Right lobe of liver (tissue), 6 donors: ENCODE results near the gene PELO. TPM values are rescaled to one million over a fixed set of nuclear protein-coding genes. Genes with fewer than 3 reads are reported as not detected.

ENCODE experiments used
- ATAC-seq, 4 donors: fragments of 200-7000 bp; cut with Tn5 transposase; one replicate each; pipeline ENCODE4 v1.9.1; 2020; ENCODE audit warnings: mild to moderate bottlenecking in 4 of 4, moderate library complexity in 4 of 4
- DNase-seq, 3 donors: peaks; one replicate each; pipeline ENCODE4 v3.0.0-alpha.2; 2020
- H3K27ac ChIP-seq, 3 donors: fragments of 200-600 bp; one replicate each; pipeline ENCODE4 v1.8.0; 2022
- H3K27me3 ChIP-seq, 2 donors: fragments of 200-600 bp; one replicate each; pipeline ENCODE4 v1.8.0; 2022
- H3K36me3 ChIP-seq, 4 donors: fragments of 200-600 bp; sonication (generic) in 1 of 4; one replicate each; pipeline versions ENCODE4 v1.5.1 to v1.8.0; 2017 to 2022; ENCODE audit warnings: control low read depth in 1 of 4
- H3K4me1 ChIP-seq, 4 donors: fragments of 200-600 bp; sonication (generic) in 1 of 4; one replicate each; pipeline versions ENCODE4 v1.5.1 to v1.8.0; 2017 to 2022; ENCODE audit warnings: control low read depth in 1 of 4
- H3K4me3 ChIP-seq, 3 donors: fragments of 200-600 bp; one replicate each; pipeline ENCODE4 v1.8.0; 2022
- H3K9me3 ChIP-seq, 4 donors: fragments of 200-600 bp; sonication (generic) in 1 of 4; one replicate each; pipeline versions ENCODE4 v1.5.1 to v1.8.0; 2017 to 2022; ENCODE audit warnings: control low read depth in 1 of 4
- POLR2A ChIP-seq: fragments of 450-650 bp; IDR thresholded peaks from one replicate; pipeline ENCODE4 v1.6.1; 2017; ENCODE audit warnings: antibody characterized with exemption, mild to moderate bottlenecking
- WGBS: methylation state at CpG from one replicate; pipeline ENCODE4 v1.1.6; 2018; ENCODE audit warnings: low coverage, low lambda C conversion rate; ENCODE audit not compliant: insufficient coverage; ENCODE audit errors: missing lambda C conversion rate; 5-methylcytosine and 5-hydroxymethylcytosine counted together
- intact Hi-C, 2 donors: fragments of 100-400 bp; cut with DNase I; formaldehyde crosslinking; loops; one replicate each; pipeline versions ENCODE4 v1.11.2 to v1.14.1; 2022
- total RNA-seq, 6 experiments: library from RNA; depleted of rRNA in 2 of 6; stranded (reverse); fragments of >200 nt in 2 of 6; fragmentation: NEBNext Ultra II Directional in 3 of 6; extraction: Animal tissue kit (Norgen Biotek cat#: 25700) in 3 of 6; gene quantifications; one replicate each; pipeline versions ENCODE4 v1.1.0 to v1.2.4, GENCODE V29; 2016 to 2023
- TF ChIP-seq, protein P1 (sequence below), 4 donors: fragments of 200-600 bp in 3 of 4; fragments of 450-650 bp in 1 of 4; IDR thresholded peaks; one replicate each; pipeline versions ENCODE4 v1.5.1 to v1.8.0; 2016 to 2022; ENCODE audit warnings: antibody characterized with exemption in 4 of 4, mild to moderate bottlenecking in 2 of 4
- donor health status: DM: no; HTN: yes; CAD: no.
- donor health status: DM: no; HTN: no; CAD: no.
- donor health status: DM: no; HTN: no; CAD: no.
- donor health status: DM: no; HTN: yes; CAD: no.
- donor health status: DM: no; HTN: yes; CAD: no.

The PELO gene
- total RNA-seq, 6 experiments from 2014 or later = 14.6 to 24.6 (median 17.6) TPM

DNA sequence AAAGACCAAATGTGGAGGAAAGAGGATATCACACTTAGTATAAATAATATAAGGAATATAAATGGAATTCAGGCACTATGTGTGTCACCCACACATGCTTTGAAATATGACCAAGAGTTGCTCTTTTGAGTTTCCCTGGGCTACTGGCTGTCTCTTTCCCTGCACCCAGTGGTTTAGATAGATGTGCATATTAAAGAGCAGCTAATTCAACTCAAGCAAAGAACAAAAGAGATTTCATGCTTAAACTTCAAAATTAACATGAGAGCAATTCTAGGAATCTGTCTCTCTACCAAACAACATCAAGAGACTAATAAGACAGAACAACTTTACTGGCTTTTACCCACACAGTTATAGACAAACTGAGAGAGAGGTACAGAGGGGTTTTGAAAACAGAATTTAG is 38.0 kb upstream of the PELO start:
- DNase-seq = no peak
- ATAC-seq = no peak
- H3K4me3 ChIP-seq = no peak overlapping the region

DNA sequence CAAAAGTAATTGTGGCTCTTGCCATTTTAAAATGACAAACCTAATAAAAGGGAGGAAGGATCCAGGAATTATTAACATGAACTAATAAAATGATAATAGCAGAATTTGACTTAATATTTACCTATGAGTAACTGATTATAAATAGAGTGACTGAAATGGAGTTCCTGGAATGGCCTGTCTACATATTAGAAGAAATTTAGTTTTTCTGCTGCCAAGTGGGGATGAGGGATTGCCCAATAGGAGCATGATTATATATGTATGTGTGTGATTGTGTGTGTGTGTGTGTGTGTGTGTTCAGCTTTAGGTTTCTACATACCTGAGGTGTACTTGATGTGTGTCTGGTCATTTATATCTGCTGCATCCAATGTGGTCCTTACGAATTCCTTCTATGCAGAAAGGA is 36.6 kb upstream of the PELO start:
- ATAC-seq (peak in 3 of 4 donors; percentile 34 to 82 (median 48)), DNase-seq (no peak)
- no peak for TF ChIP-seq POLR2A
- TF ChIP-seq, protein P1, sequence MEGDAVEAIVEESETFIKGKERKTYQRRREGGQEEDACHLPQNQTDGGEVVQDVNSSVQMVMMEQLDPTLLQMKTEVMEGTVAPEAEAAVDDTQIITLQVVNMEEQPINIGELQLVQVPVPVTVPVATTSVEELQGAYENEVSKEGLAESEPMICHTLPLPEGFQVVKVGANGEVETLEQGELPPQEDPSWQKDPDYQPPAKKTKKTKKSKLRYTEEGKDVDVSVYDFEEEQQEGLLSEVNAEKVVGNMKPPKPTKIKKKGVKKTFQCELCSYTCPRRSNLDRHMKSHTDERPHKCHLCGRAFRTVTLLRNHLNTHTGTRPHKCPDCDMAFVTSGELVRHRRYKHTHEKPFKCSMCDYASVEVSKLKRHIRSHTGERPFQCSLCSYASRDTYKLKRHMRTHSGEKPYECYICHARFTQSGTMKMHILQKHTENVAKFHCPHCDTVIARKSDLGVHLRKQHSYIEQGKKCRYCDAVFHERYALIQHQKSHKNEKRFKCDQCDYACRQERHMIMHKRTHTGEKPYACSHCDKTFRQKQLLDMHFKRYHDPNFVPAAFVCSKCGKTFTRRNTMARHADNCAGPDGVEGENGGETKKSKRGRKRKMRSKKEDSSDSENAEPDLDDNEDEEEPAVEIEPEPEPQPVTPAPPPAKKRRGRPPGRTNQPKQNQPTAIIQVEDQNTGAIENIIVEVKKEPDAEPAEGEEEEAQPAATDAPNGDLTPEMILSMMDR (IDR thresholded peaks at IDR 0.05) = no peak
- Histone ChIP-seq H3K27me3 (no peaks in the 10 kb centered on the region), H3K36me3 (no peaks in the 10 kb centered on the region), H3K4me1 (peaks cover 0 to 5% (median 0%) of the 10 kb centered on the region in 4 donors), H3K4me3 (no peak overlapping the region), H3K9me3 (no peaks in the 10 kb centered on the region), H3K27ac (no peak overlapping the region)
- 91% methylated on average over 1 of the region's 1 CpG for WGBS
- intact Hi-C loops = no loop called here

More for the DNA sequence above, 38.0 kb upstream of the PELO start:
- peaks cover 0 to 5% (median 0%) of the 10 kb centered on the region in 4 donors for H3K4me1 ChIP-seq
- H3K9me3 ChIP-seq = no peaks in the 10 kb centered on the region
- intact Hi-C loops = no loop called here
- H3K36me3 ChIP-seq = no peaks in the 10 kb centered on the region
- no peaks in the 10 kb centered on the region for H3K27me3 ChIP-seq
- no peak overlapping the region for H3K27ac ChIP-seq
- no peak for TF ChIP-seq POLR2A
- TF ChIP-seq, protein P1 (IDR thresholded peaks at IDR 0.05) = no peak

DNA sequence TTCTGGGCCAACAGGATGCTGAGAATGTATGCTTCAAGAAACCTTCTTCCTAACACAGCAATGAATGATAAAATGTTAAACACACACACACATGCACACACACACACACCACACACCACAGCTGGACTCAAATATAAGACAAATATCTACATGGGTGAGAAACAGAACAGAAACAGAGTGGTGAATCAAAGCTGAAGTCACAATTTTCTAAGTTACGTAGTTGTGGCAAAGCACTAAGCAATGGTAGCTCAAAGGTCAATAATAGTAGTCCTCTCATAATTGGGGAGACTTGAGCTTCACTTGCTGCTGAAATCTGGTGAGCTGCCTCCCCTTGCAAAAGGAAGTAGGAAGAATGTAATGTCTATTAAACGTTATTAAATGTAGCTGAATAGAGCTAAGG is 33.7 kb upstream of the PELO start:
- DNase-seq = no peak
- TF ChIP-seq, protein P1 (IDR thresholded peaks at IDR 0.05) = no peak
- no peak for TF ChIP-seq POLR2A
- WGBS = 61% methylated on average over 2 of the region's 2 CpGs
- Histone ChIP-seq H3K4me1 (peaks cover 0 to 5% (median 0%) of the 10 kb centered on the region in 4 donors), H3K27ac (no peak overlapping the region), H3K4me3 (no peak overlapping the region), H3K36me3 (no peaks in the 10 kb centered on the region), H3K27me3 (no peaks in the 10 kb centered on the region), H3K9me3 (no peaks in the 10 kb centered on the region)
- intact Hi-C loops = no loop called here
- no peak for ATAC-seq

DNA sequence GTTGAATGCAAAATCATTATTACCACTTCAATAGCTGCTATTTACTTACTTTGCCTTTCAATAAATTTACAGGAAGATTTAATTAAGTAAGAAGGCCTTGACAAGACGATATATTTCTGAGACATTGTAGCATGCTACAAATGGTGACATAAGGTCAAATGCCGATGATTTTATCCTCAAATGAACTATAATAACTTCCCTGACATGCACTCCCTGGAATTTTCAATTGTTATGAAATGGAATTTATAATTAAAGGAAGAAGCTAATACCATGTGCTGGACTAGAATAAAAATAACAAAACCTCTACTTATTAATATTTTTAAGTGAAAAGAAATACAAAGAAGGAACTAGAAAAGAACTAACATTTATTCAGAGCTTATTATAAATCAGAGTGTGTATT is 30.2 kb upstream of the PELO start:
- 62% methylated on average over 2 of the region's 2 CpGs for WGBS
- H3K36me3 ChIP-seq = no peaks in the 10 kb centered on the region
- intact Hi-C loops = no loop called here
- no peak overlapping the region for H3K4me3 ChIP-seq
- ATAC-seq (no peak), DNase-seq (no peak)
- no peaks in the 10 kb centered on the region for H3K9me3 ChIP-seq
- no peak for TF ChIP-seq POLR2A
- TF ChIP-seq, protein P1 (IDR thresholded peaks at IDR 0.05) = no peak
- no peak overlapping the region for H3K27ac ChIP-seq
- H3K4me1 ChIP-seq = no peaks in the 10 kb centered on the region
- H3K27me3 ChIP-seq = no peaks in the 10 kb centered on the region

DNA sequence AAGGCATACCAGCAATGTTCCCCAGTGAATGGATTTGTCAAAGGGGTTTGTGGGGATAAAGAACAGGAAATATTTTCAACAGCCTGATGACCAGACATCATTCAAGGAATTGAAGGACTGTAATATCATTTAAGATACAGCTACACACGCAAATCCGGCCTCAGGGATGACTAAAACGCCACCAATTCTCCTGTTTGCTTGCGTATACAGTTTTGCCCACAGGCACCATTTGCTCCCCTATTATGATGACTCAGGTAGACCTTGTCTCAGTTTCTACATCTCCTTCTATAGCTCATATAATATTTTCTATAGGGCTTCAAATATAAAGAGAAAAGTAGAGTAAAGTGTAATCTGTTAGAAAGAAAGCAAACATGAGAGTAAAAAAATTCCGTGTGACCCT is 29.7 kb upstream of the PELO start:
- DNase-seq (no peak), ATAC-seq (no peak)
- 72% methylated on average over 5 of the region's 5 CpGs for WGBS

More for the DNA sequence above, 29.7 kb upstream of the PELO start:
- Histone ChIP-seq H3K4me1 (no peaks in the 10 kb centered on the region), H3K27me3 (no peaks in the 10 kb centered on the region), H3K36me3 (no peaks in the 10 kb centered on the region), H3K27ac (no peak overlapping the region), H3K4me3 (no peak overlapping the region), H3K9me3 (no peaks in the 10 kb centered on the region)
- TF ChIP-seq, protein P1 (IDR thresholded peaks at IDR 0.05) = no peak
- TF ChIP-seq POLR2A = no peak
- intact Hi-C loops = no loop called here
